Measurements from ENCODE around the gene LRRFIP2. TPM values are rescaled to one million over a fixed set of nuclear protein-coding genes. Genes with fewer than 3 reads are reported as not detected.

LRRFIP2 gene
- total and polyA plus RNA-seq, 2 donors (not counting 1 experiment from before 2014, with no cell fraction given) = 8.6 to 49.2 TPM

GRCh38 chr3:37170060-37170459 lies 4.3 kb downstream of the LRRFIP2 start:
- Histone ChIP-seq H4K20me1 (ENCODE audit: control insufficient read depth, insufficient read depth, low read length, poor library complexity, severe bottlenecking) (no peaks in the 10 kb centered on the region), H3K79me2 (ENCODE audit: control insufficient read depth, insufficient read depth, low read length) (peaks cover 23% of the 10 kb centered on the region), H2AFZ (ENCODE audit: insufficient read depth, low read depth, low read length, poor library complexity, severe bottlenecking) (no peak overlapping the region), H3K36me3 (replicated peaks in 1 of 2; ENCODE audit: control extremely low read depth in 1 of 2, control insufficient read depth in 1 of 2, extremely low read depth in 1 of 2, insufficient read depth in 2 of 2, low read length in 1 of 2) (peaks cover 0 to 7% of the 10 kb centered on the region in 2 experiments), H3K27me3 (replicated peaks in 1 of 4; ENCODE audit: control extremely low read depth in 1 of 4, control insufficient read depth in 3 of 4, insufficient read depth in 4 of 4, low read length in 3 of 4) (no peaks in the 10 kb centered on the region), H3K4me2 (replicated peaks; ENCODE audit: low read depth, low read length, poor library complexity, severe bottlenecking) (no peak overlapping the region), H3K4me1 (ENCODE audit: control insufficient read depth in 2 of 2, insufficient read depth in 2 of 2, low read length in 2 of 2) (peaks cover 4 to 6% of the 10 kb centered on the region in 2 donors), H3K9me3 (ENCODE audit: control extremely low read depth in 1 of 3, control insufficient read depth in 2 of 3, insufficient read depth in 1 of 3, low read length in 2 of 3) (no peaks in the 10 kb centered on the region), H3K9ac (ENCODE audit: low read length) (no peak overlapping the region), H3K27ac (ENCODE audit: low read length in 2 of 2) (no peak overlapping the region), H3K4me3 (ENCODE audit: control extremely low read depth in 1 of 5, extremely low read depth in 1 of 5, insufficient read depth in 1 of 5, low read depth in 2 of 5, low read length in 4 of 5) (no peak overlapping the region)
- DNase-seq (no peak), ATAC-seq (ENCODE audit: low read depth) (no peak)
- Mint-ChIP-seq H3K9me3 (ENCODE audit: insufficient read depth) (no peaks in the 10 kb centered on the region), H3K27me3 (no peaks in the 10 kb centered on the region), H3K4me3 (no peak overlapping the region), H3K4me1 (peaks cover 12% of the 10 kb centered on the region), H3K27ac (no peak overlapping the region)
- WGBS (ENCODE audit: insufficient coverage) = no CpG with 5 or more reads among the region's 1 CpG
- intact Hi-C loops (cut with micrococcal nuclease) = no loop called here
- ChIA-PET CTCF (no interaction called here), POLR2A (no interaction called here)
- TF ChIP-seq, protein P1, sequence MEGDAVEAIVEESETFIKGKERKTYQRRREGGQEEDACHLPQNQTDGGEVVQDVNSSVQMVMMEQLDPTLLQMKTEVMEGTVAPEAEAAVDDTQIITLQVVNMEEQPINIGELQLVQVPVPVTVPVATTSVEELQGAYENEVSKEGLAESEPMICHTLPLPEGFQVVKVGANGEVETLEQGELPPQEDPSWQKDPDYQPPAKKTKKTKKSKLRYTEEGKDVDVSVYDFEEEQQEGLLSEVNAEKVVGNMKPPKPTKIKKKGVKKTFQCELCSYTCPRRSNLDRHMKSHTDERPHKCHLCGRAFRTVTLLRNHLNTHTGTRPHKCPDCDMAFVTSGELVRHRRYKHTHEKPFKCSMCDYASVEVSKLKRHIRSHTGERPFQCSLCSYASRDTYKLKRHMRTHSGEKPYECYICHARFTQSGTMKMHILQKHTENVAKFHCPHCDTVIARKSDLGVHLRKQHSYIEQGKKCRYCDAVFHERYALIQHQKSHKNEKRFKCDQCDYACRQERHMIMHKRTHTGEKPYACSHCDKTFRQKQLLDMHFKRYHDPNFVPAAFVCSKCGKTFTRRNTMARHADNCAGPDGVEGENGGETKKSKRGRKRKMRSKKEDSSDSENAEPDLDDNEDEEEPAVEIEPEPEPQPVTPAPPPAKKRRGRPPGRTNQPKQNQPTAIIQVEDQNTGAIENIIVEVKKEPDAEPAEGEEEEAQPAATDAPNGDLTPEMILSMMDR (IDR thresholded peaks at IDR 0.05) = no peak
- no peak for TF ChIP-seq EZH2 (IDR thresholded peaks at IDR 0.05; ENCODE audit: borderline replicate concordance, insufficient read depth, low read depth, low read length, poor library complexity, severe bottlenecking)

DNA sequence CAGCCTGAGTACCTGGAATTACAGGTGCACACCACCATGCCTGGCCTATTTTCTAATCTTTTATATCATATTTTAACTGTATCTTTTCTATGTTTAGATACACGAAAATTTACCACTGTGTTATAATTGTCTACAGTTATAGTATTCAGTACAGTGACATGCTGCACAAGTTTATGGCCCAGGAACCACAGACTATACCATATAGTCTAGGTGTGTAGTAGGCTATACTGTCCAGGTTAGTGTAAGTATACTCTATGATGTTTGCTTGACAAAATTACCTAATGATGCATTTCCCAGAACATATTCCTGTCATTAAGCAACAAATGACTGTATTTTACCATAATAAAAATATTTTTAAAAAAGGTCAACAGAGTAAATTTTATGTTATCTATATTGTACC lies 5.5 kb downstream of the LRRFIP2 start:
- ATAC-seq (ENCODE audit: low read depth) (no peak), DNase-seq (no peak)
- H3K9me3 ChIP-seq (ENCODE audit: control extremely low read depth in 1 of 3, control insufficient read depth in 2 of 3, insufficient read depth in 1 of 3, low read length in 2 of 3) = no peaks in the 10 kb centered on the region
- H3K4me2 ChIP-seq (replicated peaks; ENCODE audit: low read depth, low read length, poor library complexity, severe bottlenecking) = no peak overlapping the region
- H3K4me3 ChIP-seq (ENCODE audit: control extremely low read depth in 1 of 5, extremely low read depth in 1 of 5, insufficient read depth in 1 of 5, low read depth in 2 of 5, low read length in 4 of 5) = no peak overlapping the region
- H2AFZ ChIP-seq (ENCODE audit: insufficient read depth, low read depth, low read length, poor library complexity, severe bottlenecking) = no peak overlapping the region
- intact Hi-C loops (cut with micrococcal nuclease) = no loop called here
- Mint-ChIP-seq H3K4me1 (peaks cover 6% of the 10 kb centered on the region), H3K27ac (no peak overlapping the region), H3K9me3 (ENCODE audit: insufficient read depth) (no peaks in the 10 kb centered on the region), H3K4me3 (no peak overlapping the region), H3K27me3 (no peaks in the 10 kb centered on the region)
- H3K27ac ChIP-seq (ENCODE audit: low read length in 2 of 2) = no peak overlapping the region
- POLR2A ChIA-PET = no interaction called here
- no peaks in the 10 kb centered on the region for H3K27me3 ChIP-seq (replicated peaks in 1 of 4; ENCODE audit: control extremely low read depth in 1 of 4, control insufficient read depth in 3 of 4, insufficient read depth in 4 of 4, low read length in 3 of 4)
- TF ChIP-seq, protein P1 (IDR thresholded peaks at IDR 0.05) = no peak
- TF ChIP-seq EZH2 (IDR thresholded peaks at IDR 0.05; ENCODE audit: borderline replicate concordance, insufficient read depth, low read depth, low read length, poor library complexity, severe bottlenecking) = no peak
- H4K20me1 ChIP-seq (ENCODE audit: control insufficient read depth, insufficient read depth, low read length, poor library complexity, severe bottlenecking) = no peaks in the 10 kb centered on the region
- no CpG with 5 or more reads among the region's 1 CpG for WGBS (ENCODE audit: insufficient coverage)
- no peaks in the 10 kb centered on the region for H3K4me1 ChIP-seq (ENCODE audit: control insufficient read depth in 2 of 2, insufficient read depth in 2 of 2, low read length in 2 of 2)
- H3K9ac ChIP-seq (ENCODE audit: low read length) = no peak overlapping the region
- peaks cover 20% of the 10 kb centered on the region for H3K79me2 ChIP-seq (ENCODE audit: control insufficient read depth, insufficient read depth, low read length)
- CTCF ChIA-PET = no interaction called here
- peaks cover 0 to 7% of the 10 kb centered on the region in 2 experiments for H3K36me3 ChIP-seq (replicated peaks in 1 of 2; ENCODE audit: control extremely low read depth in 1 of 2, control insufficient read depth in 1 of 2, extremely low read depth in 1 of 2, insufficient read depth in 2 of 2, low read length in 1 of 2)

Measured in B cell (primary cell).